GDM1 (cell line): ENCODE results near the gene SCAF11.

Experiments
- DNase-seq: peaks from one replicate; lab custom pipeline; 2025; lab: John Stamatoyannopoulos, UW

SCAF11 gene

DNA sequence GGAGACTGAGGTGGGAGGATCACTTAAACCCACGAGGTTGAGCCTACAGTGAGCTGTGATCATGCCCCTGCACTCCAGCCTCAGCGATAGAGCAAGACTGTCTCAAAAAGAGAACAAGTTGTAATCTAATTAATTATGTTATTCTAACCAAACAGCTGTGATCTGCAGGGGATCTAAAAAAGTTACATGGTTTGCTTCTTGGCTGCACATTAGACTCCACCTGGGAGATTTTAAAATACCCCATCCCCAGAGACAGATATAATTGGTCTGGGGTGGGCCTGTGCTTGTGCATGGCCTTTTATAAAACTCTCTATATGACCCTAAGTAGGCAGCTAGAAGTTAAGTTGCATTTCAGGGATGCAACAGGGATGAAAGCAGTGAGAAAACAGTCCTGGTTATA is 76.7 kb downstream of the SCAF11 start:
- DNase-seq, result no peak

DNA sequence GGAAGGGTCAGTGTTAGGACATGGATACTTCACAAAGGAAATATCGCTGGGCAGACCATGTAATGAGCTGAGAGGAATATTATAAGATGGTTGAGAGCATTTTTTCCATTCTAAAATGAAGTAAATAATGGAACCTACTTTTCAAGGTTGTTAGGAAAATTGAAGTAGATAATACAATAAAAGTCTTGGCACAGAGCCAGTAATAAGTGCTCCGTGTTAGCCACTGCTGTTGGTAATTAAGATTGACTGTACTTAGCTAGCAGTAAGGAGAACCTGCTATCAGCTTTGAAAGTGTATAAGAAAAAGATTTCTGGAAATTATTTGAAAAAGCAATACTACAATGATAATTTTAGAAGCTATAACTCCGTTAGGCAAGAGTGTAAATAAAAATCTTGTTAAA is 77.6 kb downstream of the SCAF11 start:
- no peak for DNase-seq

DNA sequence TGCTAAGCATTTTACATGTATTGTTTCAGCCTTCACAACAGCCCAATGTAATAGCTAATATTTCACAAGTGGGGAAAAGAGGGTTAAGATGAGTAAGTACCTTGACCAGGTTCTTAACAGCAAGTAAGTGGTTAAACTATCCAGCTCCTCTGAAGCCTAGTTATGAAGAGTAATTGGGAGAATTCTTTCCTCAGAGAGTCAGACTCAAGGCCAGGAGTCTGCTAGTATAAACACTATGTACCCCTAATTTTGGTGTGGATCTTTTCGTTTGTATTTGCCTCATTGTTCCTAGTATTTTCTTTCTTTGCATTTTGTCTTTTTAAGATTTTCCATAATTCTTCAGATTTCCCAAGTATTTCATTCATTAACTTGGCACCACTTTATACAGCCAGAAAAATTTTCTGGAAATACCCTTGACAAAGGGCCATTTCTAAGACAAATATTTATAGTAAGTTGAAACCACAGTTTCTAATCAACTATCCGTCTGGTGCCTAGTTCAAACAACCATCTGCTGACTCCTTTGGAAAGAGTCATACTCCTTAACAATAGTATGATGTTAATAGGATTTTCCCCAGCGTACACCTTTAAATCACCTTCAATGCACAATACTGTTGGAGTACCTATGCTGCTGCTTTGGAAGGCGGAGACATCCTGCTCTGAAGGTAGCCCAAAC is 81.2 kb downstream of the SCAF11 start:
- DNase-seq, result no peak

DNA sequence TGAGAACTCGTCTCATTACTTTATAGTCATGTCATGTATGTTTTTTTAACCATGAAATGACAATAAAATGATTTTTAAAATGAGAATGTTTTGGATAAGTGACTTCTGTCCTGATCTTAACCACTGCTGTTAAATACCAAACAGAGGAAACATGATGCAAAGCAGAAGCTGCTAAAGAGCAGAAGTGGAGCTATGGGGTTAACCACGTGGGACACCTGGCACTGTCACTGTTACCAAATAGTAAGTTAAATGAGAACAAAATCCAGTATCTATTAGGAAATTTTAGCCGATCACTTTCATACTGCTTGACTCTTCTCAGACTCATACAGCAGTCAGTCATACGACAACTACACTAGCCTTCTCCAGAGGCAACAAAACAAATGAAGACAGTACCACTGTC is 82.4 kb downstream of the SCAF11 start:
- DNase-seq, result no peak

DNA sequence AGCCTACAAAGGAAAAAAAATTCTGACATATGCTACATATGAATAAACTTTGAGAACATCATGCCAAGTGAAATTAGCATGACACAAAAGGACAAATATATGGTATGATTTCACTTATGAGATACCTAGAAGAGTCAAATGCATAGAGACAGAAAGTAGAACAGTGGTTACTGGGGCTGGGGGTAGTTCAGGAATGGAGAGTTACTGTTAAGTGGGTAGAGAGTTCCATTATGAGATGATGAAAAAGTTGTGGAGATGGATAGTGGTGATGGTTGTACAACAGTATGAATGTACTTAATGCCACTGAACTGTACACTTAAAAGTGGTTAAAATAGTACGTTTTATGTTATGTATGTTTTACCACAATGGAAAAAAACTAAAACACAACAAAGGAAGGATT is 92.3 kb downstream of the SCAF11 start:
- no peak for DNase-seq

DNA sequence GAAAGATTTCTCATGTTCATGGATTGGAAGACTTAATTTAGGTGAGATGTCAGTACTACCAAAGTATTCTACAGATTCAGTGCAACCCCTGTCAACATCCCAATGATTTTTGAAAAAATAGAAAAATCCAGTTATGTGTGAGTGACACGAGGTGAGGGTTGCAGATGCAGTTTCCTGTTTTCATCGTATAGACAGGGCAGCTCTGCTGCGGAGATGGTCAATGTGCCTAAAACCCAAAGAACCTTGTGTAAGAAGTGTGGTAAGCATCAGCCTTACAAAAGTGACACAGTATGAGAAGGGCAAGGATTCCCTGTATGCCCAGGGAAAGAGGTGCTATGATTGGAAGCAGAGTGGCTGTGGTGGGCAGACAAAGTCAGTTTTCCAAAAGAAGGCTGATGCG is 94.4 kb downstream of the SCAF11 start:
- no peak for DNase-seq

DNA sequence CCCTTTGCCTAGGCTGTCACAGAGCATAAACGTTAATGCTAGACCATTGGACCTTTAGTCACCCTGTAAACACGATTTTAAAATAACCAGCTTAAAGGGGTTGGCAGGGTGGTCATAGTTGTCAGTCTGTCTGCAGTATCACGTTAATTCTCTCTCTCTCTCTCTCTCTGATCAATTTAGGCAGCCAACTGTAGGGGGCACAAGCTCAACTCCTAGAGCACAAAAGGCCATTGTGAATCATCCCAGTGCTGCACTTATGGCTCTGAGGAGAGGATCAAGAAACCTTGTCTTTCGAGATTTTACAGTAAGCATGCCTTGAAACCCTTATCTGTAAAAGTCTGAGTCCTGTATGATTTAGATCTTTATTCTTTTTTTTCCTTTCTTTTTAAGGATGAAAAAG is 97.1 kb downstream of the SCAF11 start:
- DNase-seq, result no peak

DNA sequence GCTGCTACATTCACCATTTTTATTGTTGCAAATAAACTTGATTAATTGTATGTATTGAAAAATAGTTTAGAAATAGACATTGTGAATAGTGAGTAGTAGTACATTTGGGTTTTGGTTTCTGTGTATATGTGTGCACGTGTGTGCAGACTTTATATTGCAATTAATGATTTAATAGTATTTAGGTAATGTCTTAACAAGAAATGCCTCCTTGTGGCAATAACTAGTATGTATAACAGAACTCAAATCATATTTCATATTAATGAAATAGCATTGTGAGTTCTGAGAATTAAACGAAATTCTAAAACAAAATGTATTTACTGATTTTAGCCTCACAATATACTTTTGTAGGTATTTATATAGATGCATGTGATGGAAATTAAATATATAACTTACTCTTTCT is 100.1 kb downstream of the SCAF11 start:
- DNase-seq, result no peak

DNA sequence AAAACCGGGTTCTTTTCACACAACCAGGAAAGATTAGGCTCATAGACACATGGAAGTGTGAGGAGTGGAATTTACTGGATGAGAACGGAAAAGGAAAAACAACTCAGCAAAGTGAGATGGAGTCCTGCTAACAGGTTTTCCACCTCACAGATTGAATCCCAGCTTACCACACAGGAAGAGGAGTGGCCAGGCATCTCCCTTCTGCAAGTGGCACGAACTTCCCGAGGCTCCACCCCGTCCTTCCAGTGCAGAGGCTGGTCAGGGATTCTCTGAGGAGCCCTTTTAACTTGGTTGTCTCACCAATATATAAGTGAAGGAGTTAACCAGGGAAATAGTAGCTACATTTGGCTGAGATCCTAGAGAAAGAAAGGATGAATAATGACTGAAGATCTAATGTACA is 102.8 kb downstream of the SCAF11 start:
- no peak for DNase-seq

DNA sequence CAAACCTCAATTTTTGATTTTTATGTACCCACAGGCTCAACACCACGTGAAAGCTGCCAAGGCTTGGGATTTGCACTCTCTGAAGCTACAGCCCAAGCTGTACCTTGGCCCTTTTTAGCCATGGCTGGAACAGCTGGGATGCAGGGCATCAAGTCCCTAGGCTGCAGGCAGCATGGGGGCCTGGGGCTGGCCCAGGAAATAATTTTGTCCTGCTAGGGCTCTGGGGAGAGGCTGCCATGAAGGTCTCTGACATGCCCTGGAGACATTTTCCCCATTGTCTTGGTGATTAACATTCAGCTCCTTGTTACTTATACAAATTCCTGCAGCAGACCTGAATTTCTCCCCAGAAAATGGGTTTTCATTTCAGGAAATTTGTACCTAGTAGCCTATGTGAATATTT is 103.7 kb downstream of the SCAF11 start:
- no peak for DNase-seq

DNA sequence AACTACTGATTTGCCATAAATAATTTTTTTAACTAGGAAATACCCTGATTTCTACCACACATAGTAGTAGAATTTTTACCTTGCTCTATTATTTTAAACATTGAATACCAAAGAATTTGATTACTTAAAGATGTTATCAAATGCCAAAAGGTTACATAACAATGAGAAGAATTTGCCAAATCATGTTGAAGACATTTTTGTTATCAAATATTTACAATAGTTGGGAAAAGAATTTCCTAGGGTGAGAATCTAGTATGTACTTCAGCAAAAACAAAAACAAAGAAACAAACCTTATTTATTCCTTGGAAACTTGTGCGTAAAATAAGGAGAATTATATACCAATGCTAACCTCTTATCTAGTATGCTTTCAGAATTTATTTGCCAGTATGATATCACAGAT is 107.2 kb downstream of the SCAF11 start:
- DNase-seq, result no peak

DNA sequence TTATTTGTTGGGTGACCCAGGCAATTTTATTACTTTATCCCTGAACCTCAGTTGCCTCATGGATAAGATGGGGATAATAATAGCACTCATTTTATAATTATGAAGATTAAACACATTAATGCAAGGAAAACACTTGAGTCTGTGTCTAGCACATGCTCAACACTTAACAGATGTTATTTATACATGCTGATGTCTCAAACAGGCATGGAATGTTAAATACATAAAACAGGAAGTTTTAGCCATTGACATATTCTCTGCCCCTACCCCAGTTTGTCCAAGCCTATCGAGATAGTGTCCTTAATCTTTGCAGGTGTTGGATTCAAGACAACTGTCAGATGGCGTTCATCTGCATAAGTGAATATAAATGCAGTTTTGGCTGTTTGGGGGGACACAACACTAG is 109.8 kb downstream of the SCAF11 start:
- no peak for DNase-seq

DNA sequence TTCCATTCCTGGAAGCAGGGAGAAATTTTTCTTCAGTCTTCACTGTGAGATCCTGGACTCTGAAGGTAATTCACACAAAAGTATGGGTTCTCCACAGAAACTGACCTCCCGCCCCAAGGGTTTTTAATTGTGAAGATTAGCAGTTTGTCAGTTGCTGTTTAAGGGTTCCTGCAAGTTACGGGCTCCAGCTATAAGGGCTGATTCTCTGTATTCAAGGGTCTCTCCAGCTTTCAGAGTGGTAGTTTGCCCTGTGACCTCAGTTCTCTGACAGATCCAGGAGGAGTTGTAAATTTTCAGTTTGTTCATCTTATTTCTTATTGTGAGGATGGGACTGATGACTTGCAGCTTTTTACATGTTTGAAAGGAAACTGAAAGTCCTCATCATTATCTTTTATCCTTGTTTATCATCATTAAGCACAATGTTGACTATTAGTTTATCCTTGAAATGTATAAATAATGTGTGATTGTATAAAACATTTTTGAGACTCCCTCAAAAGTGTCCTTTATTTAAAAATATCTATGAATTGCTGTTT is 110.9 kb downstream of the SCAF11 start:
- no peak for DNase-seq

DNA sequence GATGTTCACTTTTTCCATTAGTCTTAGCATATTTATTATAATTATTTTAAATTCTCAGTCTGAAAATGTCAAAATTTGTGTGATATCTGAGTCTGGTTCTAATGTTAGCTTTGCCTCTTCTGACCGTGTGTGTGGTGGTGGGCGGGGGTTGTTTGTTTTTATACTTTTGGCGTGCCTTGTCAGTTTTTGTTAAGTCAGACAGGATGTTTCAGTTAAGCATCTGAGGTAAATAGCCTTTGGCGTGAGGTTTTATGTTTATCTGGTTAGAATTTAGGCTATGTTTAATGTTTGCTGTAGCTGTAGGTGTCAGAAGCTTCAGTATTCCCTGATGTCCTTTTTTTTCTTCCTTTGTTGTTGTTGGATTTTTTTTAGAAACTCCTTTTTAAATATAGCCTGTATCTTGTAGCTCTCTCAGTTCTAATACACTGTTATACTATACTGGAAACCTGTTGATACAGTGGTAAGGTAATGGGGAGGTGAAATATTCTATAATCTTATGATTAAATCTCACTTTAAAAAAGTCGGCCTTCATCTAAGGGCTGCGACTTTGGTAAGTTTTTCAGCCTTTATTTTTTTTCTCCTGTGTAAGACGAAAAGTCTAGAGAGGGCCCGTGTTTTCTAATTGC is 111.6 kb downstream of the SCAF11 start:
- no peak for DNase-seq

DNA sequence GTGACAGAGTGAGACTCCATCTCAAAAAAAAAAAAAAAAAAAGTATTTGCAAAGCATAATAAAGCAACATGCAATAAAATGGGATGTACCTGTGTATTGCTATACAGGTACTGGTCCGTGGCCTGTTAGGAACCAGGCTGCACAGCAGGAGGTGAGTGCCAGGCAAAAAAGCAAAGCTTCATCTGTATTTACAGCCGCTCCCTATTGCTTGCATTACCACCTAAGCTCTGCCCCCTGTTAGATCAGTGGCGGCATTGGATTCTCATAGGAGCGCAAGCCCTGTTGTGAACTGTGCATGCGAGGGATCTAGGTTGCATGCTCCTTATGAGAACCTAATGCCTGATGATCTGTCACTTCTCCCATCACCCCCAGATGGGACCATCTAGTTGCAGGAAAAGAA is 113.3 kb downstream of the SCAF11 start:
- no peak for DNase-seq

DNA sequence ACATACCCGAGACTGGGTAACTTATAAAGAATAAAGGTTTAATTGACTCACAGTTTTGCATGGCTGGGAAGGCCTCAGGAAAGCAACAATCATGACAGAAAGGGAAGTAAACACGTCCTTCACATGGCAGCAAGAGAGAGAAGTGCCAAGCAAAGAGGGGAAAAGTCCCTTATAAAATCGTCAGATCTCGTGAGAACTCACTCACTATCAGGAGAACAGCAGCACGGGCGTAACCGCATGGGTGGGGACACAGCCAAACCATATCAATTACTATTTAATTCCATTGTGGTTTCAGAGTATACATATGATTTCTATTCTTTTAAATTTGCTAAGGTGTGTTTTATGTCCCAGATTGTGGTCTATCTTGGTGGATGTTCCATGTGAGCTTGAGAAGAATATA is 117.9 kb downstream of the SCAF11 start:
- DNase-seq, result no peak
